HG03378 (cell line): ENCODE data around the gene NYAP1.
"Not testable (repeated sequence)": the region's sequence is repeated elsewhere in the genome, so short reads cannot be mapped to it uniquely, and the experiment has no call there.

Experiments used
- ATAC-seq: cut with Tn5 transposase; IDR thresholded peaks from one replicate; pipeline ENCODE4 v1.9.1; 2021; ENCODE audit warnings: mild to moderate bottlenecking, moderate library complexity; ENCODE audit not compliant: unreplicated experiment

Gene NYAP1

GRCh38 chr7:100509231-100509630 lies 25.5 kb downstream of the NYAP1 start:
- ATAC-seq, result no peak

- no peak for ATAC-seq
Observed at GRCh38 chr7:100510437-100511239, 26.9 kb downstream of the NYAP1 start.

- no peak for ATAC-seq
Observed at GRCh38 chr7:100513212-100513810, 29.6 kb downstream of the NYAP1 start.

GRCh38 chr7:100515072-100515532 lies 31.4 kb downstream of the NYAP1 start:
- ATAC-seq, result no peak

GRCh38 chr7:100516135-100516812 lies 32.5 kb downstream of the NYAP1 start:
- no peak for ATAC-seq

- no peak for ATAC-seq
Observed at GRCh38 chr7:100517305-100517704, 33.6 kb downstream of the NYAP1 start.

- ATAC-seq, result no peak
Observed at GRCh38 chr7:100519580-100519979, 35.9 kb downstream of the NYAP1 start.

GRCh38 chr7:100520138-100520537 lies 36.4 kb downstream of the NYAP1 start:
- ATAC-seq, result no peak

- ATAC-seq, result no peak
Observed at GRCh38 chr7:100521076-100521475, 37.3 kb downstream of the NYAP1 start.

- not testable (repeated sequence) for ATAC-seq
Observed at GRCh38 chr7:100521909-100522593, 38.3 kb downstream of the NYAP1 start.

GRCh38 chr7:100523192-100523591 lies 39.5 kb downstream of the NYAP1 start:
- not testable (repeated sequence) for ATAC-seq

- ATAC-seq, result not testable (repeated sequence)
Observed at GRCh38 chr7:100528108-100528866, 44.6 kb downstream of the NYAP1 start.

GRCh38 chr7:100532165-100533022 lies 48.7 kb downstream of the NYAP1 start:
- ATAC-seq, result no peak

- ATAC-seq, result not testable (repeated sequence)
Observed at GRCh38 chr7:100535982-100536381, 52.3 kb downstream of the NYAP1 start.

- ATAC-seq, result not testable (repeated sequence)
Observed at GRCh38 chr7:100536695-100537094, 53.0 kb downstream of the NYAP1 start.

GRCh38 chr7:100538348-100538653 lies 54.6 kb downstream of the NYAP1 start:
- no peak for ATAC-seq

- peak; percentile 91 for ATAC-seq
Observed at GRCh38 chr7:100538654-100539435, 55.1 kb downstream of the NYAP1 start, which contains the start of gene AGFG2. AGFG2 (plus strand) TSS chr7:100539203; CDS start chr7:100539347, 144 bp downstream.

- no peak for ATAC-seq
Observed at GRCh38 chr7:100539436-100540006, 55.8 kb downstream of the NYAP1 start.
